Measurements from ENCODE around the gene SIMC1.

DNA sequence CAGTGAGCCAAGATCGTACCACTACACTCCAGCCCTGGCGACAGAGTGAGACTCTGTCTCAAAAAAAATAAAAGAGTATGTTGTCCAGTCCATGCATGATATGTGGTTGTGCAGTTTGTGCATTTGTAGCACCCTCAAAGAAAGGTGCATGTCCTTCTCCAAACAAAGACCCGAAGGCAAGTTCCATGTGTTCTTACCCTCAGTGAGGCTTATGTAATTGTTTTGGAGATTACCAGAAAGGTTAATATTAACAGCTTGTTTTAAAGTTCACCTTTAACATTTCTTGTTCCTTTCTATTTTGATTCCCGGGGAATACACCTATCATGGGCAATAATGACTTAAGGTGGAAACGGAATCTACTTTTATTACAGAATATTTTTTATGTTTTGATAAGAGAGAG lies 101.1 kb downstream of the SIMC1 start:
- no peak for TF ChIP-seq POLR2A (IDR thresholded peaks at IDR 0.05)
- TF ChIP-seq, protein P1, sequence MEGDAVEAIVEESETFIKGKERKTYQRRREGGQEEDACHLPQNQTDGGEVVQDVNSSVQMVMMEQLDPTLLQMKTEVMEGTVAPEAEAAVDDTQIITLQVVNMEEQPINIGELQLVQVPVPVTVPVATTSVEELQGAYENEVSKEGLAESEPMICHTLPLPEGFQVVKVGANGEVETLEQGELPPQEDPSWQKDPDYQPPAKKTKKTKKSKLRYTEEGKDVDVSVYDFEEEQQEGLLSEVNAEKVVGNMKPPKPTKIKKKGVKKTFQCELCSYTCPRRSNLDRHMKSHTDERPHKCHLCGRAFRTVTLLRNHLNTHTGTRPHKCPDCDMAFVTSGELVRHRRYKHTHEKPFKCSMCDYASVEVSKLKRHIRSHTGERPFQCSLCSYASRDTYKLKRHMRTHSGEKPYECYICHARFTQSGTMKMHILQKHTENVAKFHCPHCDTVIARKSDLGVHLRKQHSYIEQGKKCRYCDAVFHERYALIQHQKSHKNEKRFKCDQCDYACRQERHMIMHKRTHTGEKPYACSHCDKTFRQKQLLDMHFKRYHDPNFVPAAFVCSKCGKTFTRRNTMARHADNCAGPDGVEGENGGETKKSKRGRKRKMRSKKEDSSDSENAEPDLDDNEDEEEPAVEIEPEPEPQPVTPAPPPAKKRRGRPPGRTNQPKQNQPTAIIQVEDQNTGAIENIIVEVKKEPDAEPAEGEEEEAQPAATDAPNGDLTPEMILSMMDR (IDR thresholded peaks at IDR 0.05): no peak

Measured in prostate gland (tissue), 2 donors.